Fibroblast of the conjunctiva (primary cell): ENCODE measurements around the gene TSKS.

ENCODE experiments used
- DNase-seq: peaks from one replicate; pipeline ENCODE4 v3.0.0-alpha.2; 2010; ENCODE audit warnings: low read depth

TSKS gene

GRCh38 chr19:49795615-49796014, 32.5 kb upstream of the TSKS start:
- no peak for DNase-seq

DNA sequence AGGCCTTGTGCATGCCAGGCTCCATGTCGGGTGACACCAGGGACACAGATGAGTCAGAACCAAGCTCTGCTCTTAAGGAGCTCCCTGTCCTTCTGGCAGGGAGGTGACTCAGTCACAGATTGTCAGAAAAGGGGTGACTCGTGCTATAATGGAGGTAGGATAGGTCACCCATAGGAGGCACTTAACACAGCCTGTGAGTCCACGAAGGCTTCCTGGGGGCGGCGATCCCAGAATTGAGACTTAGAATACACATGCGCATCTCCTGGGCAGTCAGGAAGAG, 30.4 kb upstream of the TSKS start:
- DNase-seq = no peak

- DNase-seq = no peak
Observed at GRCh38 chr19:49792829-49793560, 29.9 kb upstream of the TSKS start.

- DNase-seq = no peak
Observed at GRCh38 chr19:49791776-49792445, 28.8 kb upstream of the TSKS start.

- DNase-seq = no peak
Observed at GRCh38 chr19:49790866-49791265, 27.8 kb upstream of the TSKS start.

GRCh38 chr19:49788857-49789256, 25.8 kb upstream of the TSKS start:
- no peak for DNase-seq

GRCh38 chr19:49787746-49788145, 24.6 kb upstream of the TSKS start:
- no peak for DNase-seq

DNA sequence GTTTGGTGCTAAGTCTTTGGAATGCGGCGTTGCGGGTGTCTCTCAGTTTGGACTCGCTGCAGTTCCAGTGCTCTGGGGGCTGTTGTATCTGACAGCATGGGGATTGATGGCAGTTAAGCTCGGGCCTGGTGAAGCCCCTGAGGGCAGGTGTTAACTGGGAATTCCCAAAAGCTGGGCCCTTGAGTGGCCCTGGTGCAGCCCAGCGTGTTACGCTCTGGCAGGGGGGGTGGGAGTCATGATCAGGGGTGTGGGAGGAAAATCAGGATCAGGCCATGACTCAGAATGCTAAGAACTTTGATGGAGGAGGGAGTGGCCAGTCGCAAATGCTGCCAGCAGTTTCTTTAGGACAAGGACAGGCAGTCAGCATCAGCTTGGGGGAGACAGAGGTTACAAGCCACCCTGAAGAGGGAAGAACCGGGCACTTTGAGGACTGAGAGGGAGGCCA, 23.3 kb upstream of the TSKS start:
- peak; percentile 26 for DNase-seq

- no peak for DNase-seq
Observed at GRCh38 chr19:49782515-49782914, 19.4 kb upstream of the TSKS start.

GRCh38 chr19:49781394-49781793, 18.3 kb upstream of the TSKS start:
- no peak for DNase-seq

GRCh38 chr19:49780861-49781260, 17.8 kb upstream of the TSKS start:
- no peak for DNase-seq

DNA sequence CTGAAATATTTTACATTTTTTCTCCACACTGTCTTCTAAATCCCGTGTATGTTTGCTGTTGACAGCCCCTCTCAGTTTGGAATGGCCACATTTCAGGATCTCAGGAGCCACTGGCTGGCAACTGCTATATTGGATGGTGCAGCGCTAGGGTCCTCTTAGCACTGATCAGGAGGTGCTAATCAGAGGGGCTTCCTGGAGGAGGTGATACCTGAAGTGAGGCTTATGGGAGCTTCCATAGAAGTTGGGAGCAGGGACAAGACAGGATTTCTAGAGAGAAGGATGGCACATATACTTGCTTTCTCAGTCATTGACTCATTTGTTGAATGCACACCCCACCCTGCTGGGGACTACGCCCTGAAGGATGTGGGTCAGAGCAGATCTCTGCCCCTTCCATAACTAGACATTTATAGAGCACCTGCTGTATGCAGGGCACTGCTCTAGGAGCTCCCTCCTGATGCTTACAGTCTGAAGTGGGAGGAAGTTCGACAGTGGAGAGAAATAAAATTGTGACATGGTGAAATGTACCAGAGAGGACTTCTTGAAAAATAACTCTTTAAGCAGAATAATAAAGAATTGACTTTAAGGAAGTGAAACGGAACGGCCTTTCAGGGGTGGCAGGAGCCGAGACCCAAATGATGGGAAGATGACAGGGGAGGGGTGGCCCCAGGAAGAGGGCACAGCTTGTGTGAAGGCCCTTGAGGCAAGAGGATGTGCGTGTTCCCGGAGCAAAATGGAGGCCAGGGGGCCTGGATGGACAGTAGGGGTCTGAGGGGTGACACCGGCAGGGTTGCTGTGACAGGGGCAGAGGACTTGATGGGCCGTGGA, 16.8 kb upstream of the TSKS start:
- no peak for DNase-seq

- no peak for DNase-seq
Observed at GRCh38 chr19:49776371-49776764, 13.3 kb upstream of the TSKS start.

DNA sequence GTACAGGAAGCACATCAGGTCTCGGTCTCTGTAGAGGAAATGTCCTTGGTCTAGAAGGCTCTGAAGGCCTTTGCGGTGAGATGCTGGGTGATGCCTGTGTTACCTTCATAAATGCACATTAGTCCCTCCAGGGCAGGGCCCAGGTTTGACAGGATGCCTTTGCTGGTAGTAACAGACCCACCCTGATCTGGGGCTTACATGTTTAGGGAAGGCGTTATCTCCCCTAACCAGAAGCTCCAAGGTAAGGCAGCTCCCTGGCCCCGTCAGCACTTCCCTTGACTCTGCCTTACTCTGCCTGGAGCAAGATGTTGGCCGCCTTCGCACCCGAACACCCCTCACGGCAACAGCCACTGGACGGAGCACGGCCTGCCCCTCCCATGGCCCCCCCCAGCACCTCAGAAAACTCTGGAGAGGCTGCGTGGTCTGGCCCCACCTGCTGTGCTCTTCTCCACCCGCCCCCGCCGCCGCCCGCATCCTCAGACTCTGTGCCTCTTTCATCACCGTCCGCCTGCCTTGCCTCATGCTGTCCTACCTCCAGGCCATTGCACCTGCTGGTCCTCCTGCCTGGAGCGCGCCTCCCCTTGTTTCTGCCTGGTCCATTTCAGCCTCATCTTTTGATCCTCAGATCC, 12.8 kb upstream of the TSKS start:
- no peak for DNase-seq

DNA sequence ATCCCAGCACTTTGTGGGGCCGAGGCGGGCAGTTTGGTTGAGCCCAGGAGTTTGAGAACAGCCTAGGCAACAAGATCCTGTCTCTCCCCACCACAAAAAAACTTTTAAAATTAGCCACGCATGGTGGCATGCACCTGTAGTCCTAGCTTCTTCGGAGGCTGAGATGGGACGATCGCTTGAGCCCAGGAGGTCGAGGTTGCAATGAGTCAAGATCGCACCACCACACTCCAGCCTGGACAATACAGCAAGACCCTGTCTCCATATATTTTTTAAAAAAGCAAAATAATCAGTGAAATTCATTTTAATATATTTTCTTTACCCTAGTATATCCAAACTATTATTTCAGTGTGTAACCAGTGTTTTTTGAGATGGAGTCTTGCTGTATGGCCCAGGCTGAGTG, 11.9 kb upstream of the TSKS start:
- DNase-seq = no peak

DNA sequence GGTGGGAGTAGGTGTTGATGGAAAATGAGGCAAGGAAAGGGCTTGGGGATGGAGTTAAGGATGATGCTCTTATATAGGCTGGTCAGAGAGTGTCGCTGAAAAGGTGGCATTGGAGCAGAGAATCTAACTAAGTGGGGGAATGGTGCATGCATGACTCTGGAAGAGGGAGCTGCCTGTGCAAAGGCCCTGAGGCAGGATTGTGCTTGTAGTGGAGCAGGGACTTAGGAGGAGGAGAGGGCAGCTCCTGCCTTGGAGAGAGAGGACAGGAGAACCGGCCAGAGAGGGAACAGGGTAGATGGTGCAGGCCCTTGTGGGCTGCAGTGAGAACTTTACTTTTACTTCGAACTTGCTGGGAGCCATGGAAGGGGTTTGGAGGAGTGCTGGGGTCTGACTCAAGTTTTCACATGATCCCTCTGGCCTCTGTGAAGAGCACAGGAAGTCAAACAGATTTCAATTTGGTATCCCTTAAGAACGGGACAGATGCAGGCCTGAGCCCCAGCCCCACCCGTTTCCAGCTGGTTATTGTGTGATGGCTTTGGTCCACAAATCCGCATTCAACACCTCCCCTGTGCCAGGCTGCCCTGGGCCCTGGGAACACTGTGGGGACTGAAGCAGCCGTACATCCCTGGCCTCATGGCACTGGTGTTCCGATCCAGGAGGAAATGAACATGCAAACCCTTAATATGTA, 10.7 kb upstream of the TSKS start:
- no peak for DNase-seq

DNA sequence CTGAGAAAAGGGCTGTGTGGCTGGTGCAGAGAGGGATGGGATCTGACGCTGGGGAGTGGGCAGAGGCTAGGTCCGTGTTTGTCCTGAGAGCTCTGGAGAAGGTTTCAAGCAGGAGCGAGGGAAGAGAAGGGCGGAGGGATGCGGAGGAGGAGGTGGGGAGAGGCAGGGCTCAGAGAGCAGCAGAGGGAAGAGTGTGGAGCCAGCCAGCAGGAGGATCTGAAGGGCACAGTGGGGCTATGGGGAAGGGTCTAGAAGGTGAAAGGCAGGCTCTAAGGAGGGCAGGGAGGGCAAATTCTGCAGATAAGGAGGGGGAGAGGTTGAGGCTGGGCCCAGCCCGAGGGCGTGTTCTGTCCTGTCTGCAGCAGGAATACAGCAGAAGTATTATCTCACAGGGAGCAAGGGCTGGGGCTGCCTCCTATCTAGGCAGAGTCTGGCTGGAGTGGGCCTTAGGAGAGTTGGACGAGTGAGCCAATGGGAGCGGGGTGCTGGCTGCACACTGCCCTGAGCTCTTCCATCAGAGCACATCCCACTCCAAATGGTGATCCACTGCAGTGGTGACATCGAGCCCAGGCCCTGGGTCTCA, 9.8 kb upstream of the TSKS start:
- DNase-seq = no peak

GRCh38 chr19:49771674-49772139, 8.6 kb upstream of the TSKS start:
- no peak for DNase-seq

DNA sequence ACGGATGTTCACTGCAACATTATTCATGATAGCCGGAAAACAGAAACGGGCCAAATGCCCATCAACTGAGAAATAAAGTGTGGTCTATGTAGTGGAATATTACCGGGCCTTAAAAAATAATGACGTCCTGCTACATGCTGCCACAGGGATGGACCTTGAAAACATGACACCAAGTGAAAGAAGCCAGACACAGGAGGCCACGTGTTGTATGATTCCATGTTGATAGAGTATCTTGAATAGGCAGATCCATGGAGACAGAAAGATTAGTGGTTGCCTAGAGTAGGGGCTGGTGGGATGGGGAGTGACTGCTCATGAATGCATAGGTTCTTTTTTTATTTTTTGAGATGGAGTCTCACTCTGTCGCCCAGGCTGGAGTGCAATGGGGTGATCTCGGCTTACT, 7.4 kb upstream of the TSKS start:
- no peak for DNase-seq

- DNase-seq = no peak
Observed at GRCh38 chr19:49767967-49768581, 5.0 kb upstream of the TSKS start.

DNA sequence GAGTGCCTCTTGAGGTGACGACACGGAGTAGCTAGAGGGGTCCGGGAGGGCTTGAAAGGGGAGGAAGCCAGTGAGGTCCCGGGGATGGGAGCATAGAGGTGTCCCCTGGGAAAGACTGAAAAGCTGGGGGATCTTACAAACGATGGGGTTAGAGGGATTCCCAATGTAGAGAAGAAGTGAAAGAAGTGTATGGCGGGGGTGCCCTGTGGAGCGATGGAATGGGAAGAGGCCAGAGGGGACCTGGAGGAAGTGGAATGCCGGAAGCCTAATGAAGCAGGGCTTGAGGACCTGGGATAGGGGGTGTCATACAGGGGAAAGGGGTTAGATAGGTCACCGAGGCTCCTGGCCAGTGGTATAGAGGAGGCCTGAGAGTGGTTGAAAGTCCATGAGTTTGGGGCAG, 4.3 kb upstream of the TSKS start:
- DNase-seq = no peak
